Thyroid gland (tissue), 4 donors: ENCODE results near the gene MICU1.

ENCODE experiments used
- CTCF ChIP-seq, 6 experiments: fragments of 200-600 bp in 3 of 6; fragments of 450-650 bp in 3 of 6; sonication (generic) in 3 of 6; IDR thresholded peaks; one replicate each; pipeline ENCODE4 v1.5.1; 2016 to 2019; ENCODE audit warnings: antibody characterized with exemption in 6 of 6, mild to moderate bottlenecking in 2 of 6, inconsistent platforms in 1 of 6, moderate library complexity in 1 of 6
- POLR2A ChIP-seq, 2 donors: fragments of 450-650 bp; IDR thresholded peaks; one replicate each; pipeline ENCODE4 v1.6.1; 2017; ENCODE audit warnings: antibody characterized with exemption in 2 of 2, mild to moderate bottlenecking in 2 of 2, moderate library complexity in 1 of 2

DNA sequence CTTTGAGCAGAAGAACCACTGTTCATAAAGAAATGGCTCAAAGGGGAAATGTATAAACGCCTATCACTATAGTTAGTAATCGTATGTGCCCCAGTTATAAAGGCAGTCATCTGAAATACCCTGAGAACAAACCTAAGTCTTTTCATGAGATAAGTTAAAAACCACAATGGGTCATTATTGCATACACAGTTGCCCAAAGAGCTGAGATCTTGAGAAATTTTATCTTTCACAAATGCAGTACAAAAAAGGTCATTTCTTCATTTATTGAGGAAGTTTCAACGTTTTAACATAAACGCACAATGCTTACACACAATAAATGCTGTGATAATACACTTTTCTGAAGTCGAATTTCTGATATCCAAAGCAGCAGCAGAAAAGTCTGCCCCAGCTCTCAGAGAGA lies 114.4 kb downstream of the MICU1 start:
- no peak for TF ChIP-seq CTCF (IDR thresholded peaks at IDR 0.05)
- TF ChIP-seq POLR2A (IDR thresholded peaks at IDR 0.05) = no peak
